Measurements from ENCODE around the gene TACC3.

DNA sequence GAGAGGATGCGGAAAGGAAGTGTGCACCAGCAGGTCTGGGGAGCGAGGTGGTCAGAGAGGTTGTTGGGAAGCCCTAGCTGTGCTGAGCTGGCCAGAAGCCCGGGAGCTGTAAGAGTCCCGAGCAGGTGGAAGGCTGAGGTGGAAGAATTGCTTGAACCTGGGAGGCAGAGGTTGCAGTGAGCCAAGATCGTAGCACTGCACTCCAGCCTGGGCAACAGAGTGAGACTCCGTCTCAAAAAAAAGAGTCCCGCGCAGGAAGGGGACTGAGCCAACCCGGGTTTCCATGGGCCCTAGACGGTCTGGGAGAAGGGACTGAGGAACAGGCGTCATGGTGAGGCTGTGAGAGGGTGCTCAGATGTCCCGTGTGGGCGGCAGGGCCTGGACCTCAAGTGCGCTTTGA lies 59.1 kb downstream of the TACC3 start:
- TF ChIP-seq, protein P1, sequence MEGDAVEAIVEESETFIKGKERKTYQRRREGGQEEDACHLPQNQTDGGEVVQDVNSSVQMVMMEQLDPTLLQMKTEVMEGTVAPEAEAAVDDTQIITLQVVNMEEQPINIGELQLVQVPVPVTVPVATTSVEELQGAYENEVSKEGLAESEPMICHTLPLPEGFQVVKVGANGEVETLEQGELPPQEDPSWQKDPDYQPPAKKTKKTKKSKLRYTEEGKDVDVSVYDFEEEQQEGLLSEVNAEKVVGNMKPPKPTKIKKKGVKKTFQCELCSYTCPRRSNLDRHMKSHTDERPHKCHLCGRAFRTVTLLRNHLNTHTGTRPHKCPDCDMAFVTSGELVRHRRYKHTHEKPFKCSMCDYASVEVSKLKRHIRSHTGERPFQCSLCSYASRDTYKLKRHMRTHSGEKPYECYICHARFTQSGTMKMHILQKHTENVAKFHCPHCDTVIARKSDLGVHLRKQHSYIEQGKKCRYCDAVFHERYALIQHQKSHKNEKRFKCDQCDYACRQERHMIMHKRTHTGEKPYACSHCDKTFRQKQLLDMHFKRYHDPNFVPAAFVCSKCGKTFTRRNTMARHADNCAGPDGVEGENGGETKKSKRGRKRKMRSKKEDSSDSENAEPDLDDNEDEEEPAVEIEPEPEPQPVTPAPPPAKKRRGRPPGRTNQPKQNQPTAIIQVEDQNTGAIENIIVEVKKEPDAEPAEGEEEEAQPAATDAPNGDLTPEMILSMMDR (IDR thresholded peaks at IDR 0.05), result no peak
- TF ChIP-seq EP300 (IDR thresholded peaks at IDR 0.05; ENCODE audit: low read depth), result no peak
- TF ChIP-seq POLR2AphosphoS5 (IDR thresholded peaks at IDR 0.05), result no peak
- no peak for TF ChIP-seq POLR2A (IDR thresholded peaks at IDR 0.05)
